ENCODE data around the gene FUBP1. TPM values are rescaled to one million over a fixed set of nuclear protein-coding genes. Genes with fewer than 3 reads are reported as not detected.
"Not testable (repeated sequence)": the region's sequence is repeated elsewhere in the genome, so short reads cannot be mapped to it uniquely, and the experiment has no call there.

Gene FUBP1
- polyA plus RNA-seq, 3 donors, result 287 to 396 (median 336) TPM

- no peak for DNase-seq (ENCODE audit: extremely low read depth in 1 of 11, low read depth in 9 of 11, low spot score in 4 of 11)
Observed at GRCh38 chr1:78003070-78003746, 24.3 kb upstream of the FUBP1 start.

- DNase-seq (ENCODE audit: extremely low read depth in 1 of 11, low read depth in 9 of 11, low spot score in 4 of 11), result not testable (repeated sequence)
Observed at GRCh38 chr1:78000536-78000935, 21.7 kb upstream of the FUBP1 start.

GRCh38 chr1:77996734-77997133 is 17.9 kb upstream of the FUBP1 start:
- no peak for DNase-seq (ENCODE audit: extremely low read depth in 1 of 11, low read depth in 9 of 11, low spot score in 4 of 11)

GRCh38 chr1:77994117-77994705 is 15.3 kb upstream of the FUBP1 start:
- no peak for DNase-seq (ENCODE audit: extremely low read depth in 1 of 11, low read depth in 9 of 11, low spot score in 4 of 11)

GRCh38 chr1:77991638-77992037 is 12.8 kb upstream of the FUBP1 start:
- DNase-seq (ENCODE audit: extremely low read depth in 1 of 11, low read depth in 9 of 11, low spot score in 4 of 11), result no peak

GRCh38 chr1:77990629-77991204 is 11.8 kb upstream of the FUBP1 start:
- no peak for DNase-seq (ENCODE audit: extremely low read depth in 1 of 11, low read depth in 9 of 11, low spot score in 4 of 11)

GRCh38 chr1:77989744-77990143 is 10.9 kb upstream of the FUBP1 start:
- no peak for DNase-seq (ENCODE audit: extremely low read depth in 1 of 11, low read depth in 9 of 11, low spot score in 4 of 11)

- no peak for DNase-seq (ENCODE audit: extremely low read depth in 1 of 11, low read depth in 9 of 11, low spot score in 4 of 11)
Observed at GRCh38 chr1:77987919-77988318, 9.0 kb upstream of the FUBP1 start.

GRCh38 chr1:77986810-77987209 is 7.9 kb upstream of the FUBP1 start:
- no peak for DNase-seq (ENCODE audit: extremely low read depth in 1 of 11, low read depth in 9 of 11, low spot score in 4 of 11)

- no peak for DNase-seq (ENCODE audit: extremely low read depth in 1 of 11, low read depth in 9 of 11, low spot score in 4 of 11)
Observed at GRCh38 chr1:77984629-77985028, 5.8 kb upstream of the FUBP1 start.

GRCh38 chr1:77983997-77984355 is 5.1 kb upstream of the FUBP1 start:
- no peak for DNase-seq (ENCODE audit: extremely low read depth in 1 of 11, low read depth in 9 of 11, low spot score in 4 of 11)

- DNase-seq (ENCODE audit: extremely low read depth in 1 of 11, low read depth in 9 of 11, low spot score in 4 of 11), result not testable (repeated sequence)
Observed at GRCh38 chr1:77983352-77983996, 4.6 kb upstream of the FUBP1 start.

GRCh38 chr1:77978293-77978968 is 441 bp downstream of the FUBP1 start:
- peak; percentile 77 to 93 (median 84) for DNase-seq (ENCODE audit: extremely low read depth in 1 of 11, low read depth in 9 of 11, low spot score in 4 of 11)

GRCh38 chr1:77977989-77978292 is 931 bp downstream of the FUBP1 start:
- DNase-seq (ENCODE audit: extremely low read depth in 1 of 11, low read depth in 9 of 11, low spot score in 4 of 11), result no peak

- DNase-seq (ENCODE audit: extremely low read depth in 1 of 11, low read depth in 9 of 11, low spot score in 4 of 11), result no peak
Observed at GRCh38 chr1:77976433-77977076, 2.3 kb downstream of the FUBP1 start.

GRCh38 chr1:77975907-77976306 is 3.0 kb downstream of the FUBP1 start:
- DNase-seq (ENCODE audit: extremely low read depth in 1 of 11, low read depth in 9 of 11, low spot score in 4 of 11), result no peak

- DNase-seq (ENCODE audit: extremely low read depth in 1 of 11, low read depth in 9 of 11, low spot score in 4 of 11), result no peak
Observed at GRCh38 chr1:77975386-77975785, 3.5 kb downstream of the FUBP1 start.

- no peak for DNase-seq (ENCODE audit: extremely low read depth in 1 of 11, low read depth in 9 of 11, low spot score in 4 of 11)
Observed at GRCh38 chr1:77972080-77972479, 6.8 kb downstream of the FUBP1 start.

- no peak for DNase-seq (ENCODE audit: extremely low read depth in 1 of 11, low read depth in 9 of 11, low spot score in 4 of 11)
Observed at GRCh38 chr1:77970192-77970591, 8.7 kb downstream of the FUBP1 start.
